GM10266 (cell line): ENCODE results near the gene RHO.

Source experiments
- DNase-seq: peaks from one replicate; pipeline ENCODE4 v3.0.0; 2012; ENCODE audit errors: extremely low spot score
- CTCF ChIP-seq: IDR thresholded peaks from 2 replicates; pipeline ENCODE4 v1.5.1; 2012; ENCODE audit warnings: mild to moderate bottlenecking, low read depth; ENCODE audit not compliant: control insufficient read depth, insufficient read depth; ENCODE audit errors: missing control alignments

The RHO gene

DNA sequence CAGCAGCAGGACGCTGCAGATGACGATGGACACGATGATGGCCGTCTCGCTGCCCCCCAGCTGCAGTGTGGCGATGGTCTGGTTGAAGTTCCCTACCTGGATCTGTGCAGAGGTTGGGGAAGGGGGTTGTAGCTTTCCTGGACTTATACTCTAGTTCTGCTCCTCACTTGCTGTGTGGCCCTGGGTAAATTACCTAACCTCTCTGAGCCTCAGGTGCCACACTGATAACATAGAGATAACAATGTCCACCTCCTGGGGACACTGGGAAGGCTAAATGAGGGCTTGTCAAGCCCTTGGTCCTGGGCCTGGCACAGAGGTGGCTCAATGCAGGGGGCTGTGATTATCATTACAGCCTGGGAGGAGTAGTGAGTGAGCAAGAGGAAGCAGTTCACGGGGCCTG, 41.4 kb downstream of the RHO start:
- DNase-seq, result no peak
- no peak for TF ChIP-seq CTCF

- no peak for DNase-seq
- TF ChIP-seq CTCF, result no peak
Observed at GRCh38 chr3:129571605-129572547, 43.4 kb downstream of the RHO start.

DNA sequence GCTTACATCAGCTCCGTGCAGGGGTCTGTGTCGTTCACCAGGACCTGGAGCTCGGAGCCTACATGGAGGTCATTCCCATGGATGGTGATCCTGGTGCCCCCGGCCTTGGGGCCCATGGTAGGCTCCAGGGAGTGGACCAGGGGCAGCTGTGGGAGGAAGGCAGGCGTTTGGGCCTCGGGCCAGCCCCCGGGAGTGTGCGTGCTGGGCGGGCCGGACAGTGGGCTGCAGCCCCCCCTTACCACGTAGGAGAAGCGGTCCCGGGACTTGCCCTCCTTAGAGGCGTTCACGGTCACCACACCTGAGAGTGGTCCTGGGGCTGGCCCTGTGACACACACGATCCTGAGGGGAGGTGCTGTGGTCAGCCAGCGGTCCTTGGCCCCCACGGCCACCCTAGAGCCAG, 44.2 kb downstream of the RHO start:
- DNase-seq, result no peak
- no peak for TF ChIP-seq CTCF

DNA sequence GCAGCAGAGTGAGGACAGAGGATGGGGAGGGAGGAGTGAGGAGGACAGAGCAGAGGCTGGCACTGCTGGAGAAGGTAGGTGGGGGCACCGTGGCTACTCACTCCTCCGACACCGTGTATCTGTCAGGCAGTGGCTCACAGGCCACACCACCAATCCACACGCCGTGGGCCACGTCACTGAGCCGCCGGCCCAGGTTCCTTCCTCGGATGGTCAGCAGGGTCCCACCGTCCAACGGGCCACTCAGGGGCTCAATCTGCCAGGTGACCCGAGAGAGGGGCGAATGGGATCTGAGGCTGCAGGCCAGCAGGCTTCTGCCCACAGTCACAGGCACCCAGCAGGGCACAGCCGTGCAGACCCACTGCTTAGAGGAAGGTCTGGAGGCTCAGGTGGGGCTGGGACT, 45.1 kb downstream of the RHO start:
- no peak for TF ChIP-seq CTCF
- DNase-seq, result no peak

DNA sequence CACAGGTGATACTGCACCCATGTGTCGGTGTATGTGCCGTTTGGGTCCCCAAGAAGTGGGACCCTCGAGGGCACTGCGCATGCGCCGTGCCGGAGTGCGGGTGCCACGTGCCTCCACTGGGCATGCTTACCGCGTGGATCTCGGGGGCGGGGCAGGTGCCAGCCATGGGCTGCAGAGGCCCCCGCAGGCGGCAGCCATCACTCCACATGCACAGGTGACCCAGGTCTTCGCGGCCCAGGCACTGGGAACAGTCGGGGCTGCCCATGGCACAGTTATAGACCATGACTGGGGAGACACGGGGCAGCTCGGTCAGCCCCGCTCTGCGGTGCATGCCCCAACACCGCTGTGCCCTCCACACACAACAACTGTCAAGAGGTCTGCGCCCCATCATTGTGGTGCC, 45.8 kb downstream of the RHO start:
- no peak for TF ChIP-seq CTCF
- no peak for DNase-seq

DNA sequence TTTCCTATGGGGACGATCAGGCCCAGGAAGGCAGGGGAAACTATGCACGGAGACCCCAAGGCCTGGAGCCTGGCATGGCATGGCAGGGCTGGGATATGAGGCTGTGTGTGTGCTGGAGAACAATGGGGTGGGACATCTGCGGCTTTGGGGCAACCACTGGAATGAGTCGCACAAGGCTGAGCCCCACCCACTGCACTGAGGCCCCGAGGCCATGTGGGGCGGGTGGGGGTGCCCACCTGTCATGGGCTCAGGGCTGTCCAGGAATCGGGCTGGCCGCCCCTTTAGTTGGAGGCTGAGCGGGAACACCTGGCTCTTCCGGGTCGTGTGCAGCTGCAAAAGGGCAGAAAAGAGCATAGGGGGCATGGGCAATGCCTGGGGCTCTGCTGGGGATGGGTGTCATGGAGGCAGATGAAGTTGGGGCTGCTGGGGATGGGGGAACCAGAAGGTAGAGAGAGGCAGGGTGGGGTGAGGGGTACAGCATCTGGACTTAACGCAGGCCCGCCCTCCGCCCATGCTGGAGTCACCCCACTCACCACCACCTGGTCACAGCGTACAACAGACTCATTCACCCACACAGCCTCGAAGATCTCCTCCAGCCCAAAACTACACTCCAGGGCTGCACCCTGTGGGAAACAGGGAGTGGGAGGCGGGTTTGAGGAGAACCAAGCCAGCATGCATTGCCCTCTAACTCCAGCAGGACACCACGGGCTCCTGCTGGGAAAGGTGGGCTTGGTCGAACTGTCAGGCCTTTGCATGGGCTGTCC, 47.0 kb downstream of the RHO start:
- no peak for TF ChIP-seq CTCF
- DNase-seq, result no peak

DNA sequence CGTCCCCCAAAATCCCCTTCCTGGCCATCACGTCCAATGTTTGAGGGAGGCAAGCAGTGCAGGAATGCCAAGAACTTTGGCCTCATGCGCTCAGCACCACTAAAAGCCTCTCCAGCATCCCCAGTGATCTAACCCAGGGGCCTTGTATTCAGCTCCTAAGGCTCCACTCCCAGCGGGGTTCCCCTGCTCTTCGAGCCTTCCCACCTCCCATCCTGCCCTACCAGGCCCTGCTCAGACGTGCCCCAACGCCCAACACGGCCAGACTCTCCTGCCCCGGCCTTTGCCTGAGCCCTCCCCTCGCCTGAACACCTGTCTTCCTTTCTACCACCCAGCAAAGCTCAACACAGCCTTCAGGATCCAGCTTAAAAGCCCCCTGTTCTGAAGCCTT, 47.6 kb downstream of the RHO start:
- TF ChIP-seq CTCF, result no peak
- no peak for DNase-seq
